Measurements from ENCODE around the gene EPB41. TPM values are rescaled to one million over a fixed set of nuclear protein-coding genes. Genes with fewer than 3 reads are reported as not detected.

The EPB41 gene
- total and polyA plus RNA-seq, 9 donors, result 11.2 to 56.4 (median 29.9) TPM

GRCh38 chr1:28885977-28886730 lies 28.2 kb upstream of the EPB41 start:
- DNase-seq, result no peak
- Histone ChIP-seq H3K27me3 (no peaks in the 10 kb centered on the region), H3K36me3 (no peaks in the 10 kb centered on the region), H3K27ac (peak overlapping the region in 1 of 2 donors; percentile 39), H3K4me1 (ENCODE audit: insufficient read depth) (peaks cover 10% of the 10 kb centered on the region), H3K9me3 (no peaks in the 10 kb centered on the region), H3K4me3 (peak overlapping the region; percentile 72)
- 70 to 75% (median 72%) methylated on average over 17 of the region's 17 CpGs for WGBS, 3 donors
- no peak for TF ChIP-seq POLR2A (IDR thresholded peaks at IDR 0.05)
- no peak for TF ChIP-seq EP300 (IDR thresholded peaks at IDR 0.05)
- no peak for TF ChIP-seq CTCF (IDR thresholded peaks at IDR 0.05)
- intact Hi-C loops (cut with DNase I), result loop anchor here in 3 of 4 donors (2.0 to 10.0 kb wide), 4 partner anchors 143 to 239 kb away; partner anchors contain the start of gene TMEM200B (in 3 of the 3)

GRCh38 chr1:28886731-28887418 lies 27.5 kb upstream of the EPB41 start:
- peaks cover 10% of the 10 kb centered on the region for H3K4me1 ChIP-seq (ENCODE audit: insufficient read depth)
- 3 to 4% (median 3%) methylated on average over 43 of the region's 43 CpGs for WGBS, 3 donors
- TF ChIP-seq POLR2A (IDR thresholded peaks at IDR 0.05) (peak; percentile 44), CTCF (IDR thresholded peaks at IDR 0.05) (no peak)
- no peaks in the 10 kb centered on the region for H3K27me3 ChIP-seq
- intact Hi-C loops (cut with DNase I), result loop anchor here in 3 of 4 donors (5.0 to 10.0 kb wide), 3 partner anchors 145 to 238 kb away; partner anchors contain the start of gene TMEM200B (in 3 of the 3)
- DNase-seq, result peak; percentile 83 to 88 (median 86)
- peak overlapping the region; percentile 39 to 46 for H3K27ac ChIP-seq
- peak overlapping the region; percentile 72 for H3K4me3 ChIP-seq
- no peaks in the 10 kb centered on the region for H3K9me3 ChIP-seq
- no peaks in the 10 kb centered on the region for H3K36me3 ChIP-seq

- Histone ChIP-seq H3K27ac (peak overlapping the region; percentile 39 to 46), H3K27me3 (no peaks in the 10 kb centered on the region), H3K4me3 (peak overlapping the region; percentile 72), H3K9me3 (no peaks in the 10 kb centered on the region), H3K4me1 (ENCODE audit: insufficient read depth) (peaks cover 8% of the 10 kb centered on the region), H3K36me3 (no peaks in the 10 kb centered on the region)
- DNase-seq, result peak; percentile 44 to 63 (median 63)
- TF ChIP-seq EP300 (IDR thresholded peaks at IDR 0.05) (no peak), POLR2A (IDR thresholded peaks at IDR 0.05) (peak; percentile 9), CTCF (IDR thresholded peaks at IDR 0.05) (no peak)
- intact Hi-C loops (cut with DNase I), result loop anchor here in 3 of 4 donors (5.0 to 10.0 kb wide), 3 partner anchors 145 to 237 kb away; partner anchors contain the start of gene TMEM200B (in 3 of the 3)
- WGBS, 3 donors, result 0 to 1% (median 1%) methylated on average over 16 to 41 of the region's 41 CpGs
Observed at GRCh38 chr1:28887419-28887834, 26.9 kb upstream of the EPB41 start.

- TF ChIP-seq CTCF (IDR thresholded peaks at IDR 0.05), result no peak
- no peak for TF ChIP-seq EP300 (IDR thresholded peaks at IDR 0.05)
- no peak for TF ChIP-seq POLR2A (IDR thresholded peaks at IDR 0.05)
- no peaks in the 10 kb centered on the region for H3K9me3 ChIP-seq
- H3K4me1 ChIP-seq (ENCODE audit: insufficient read depth), result peaks cover 8% of the 10 kb centered on the region
- intact Hi-C loops (cut with DNase I), result loop anchor here in 3 of 4 donors (5.0 to 10.0 kb wide), 3 partner anchors 144 to 237 kb away; partner anchors contain the start of gene TMEM200B (in 3 of the 3)
- peak; percentile 49 to 67 (median 57) for DNase-seq
- peak overlapping the region; percentile 39 to 46 for H3K27ac ChIP-seq
- peak overlapping the region; percentile 72 for H3K4me3 ChIP-seq
- H3K27me3 ChIP-seq, result no peaks in the 10 kb centered on the region
- WGBS, 3 donors, result 24 to 28% (median 25%) methylated on average over 24 of the region's 24 CpGs
- H3K36me3 ChIP-seq, result no peaks in the 10 kb centered on the region
Observed at GRCh38 chr1:28887835-28888682, 26.3 kb upstream of the EPB41 start.

All from ovary (tissue), 9 donors.